Stimulated activated CD4-positive, alpha-beta T cell treated with anti-CD3 and anti-CD28 coated beads, TNF-alpha, amount 100 ng/mL, for 24 hours (primary cell): Measurements from ENCODE around the gene KCNN1.

Experiments used
- DNase-seq, 3 experiments: peaks; one replicate each; pipeline ENCODE4 v3.0.0-alpha.2; 2020; ENCODE audit warnings: low read depth in 3 of 3

Gene KCNN1

DNA sequence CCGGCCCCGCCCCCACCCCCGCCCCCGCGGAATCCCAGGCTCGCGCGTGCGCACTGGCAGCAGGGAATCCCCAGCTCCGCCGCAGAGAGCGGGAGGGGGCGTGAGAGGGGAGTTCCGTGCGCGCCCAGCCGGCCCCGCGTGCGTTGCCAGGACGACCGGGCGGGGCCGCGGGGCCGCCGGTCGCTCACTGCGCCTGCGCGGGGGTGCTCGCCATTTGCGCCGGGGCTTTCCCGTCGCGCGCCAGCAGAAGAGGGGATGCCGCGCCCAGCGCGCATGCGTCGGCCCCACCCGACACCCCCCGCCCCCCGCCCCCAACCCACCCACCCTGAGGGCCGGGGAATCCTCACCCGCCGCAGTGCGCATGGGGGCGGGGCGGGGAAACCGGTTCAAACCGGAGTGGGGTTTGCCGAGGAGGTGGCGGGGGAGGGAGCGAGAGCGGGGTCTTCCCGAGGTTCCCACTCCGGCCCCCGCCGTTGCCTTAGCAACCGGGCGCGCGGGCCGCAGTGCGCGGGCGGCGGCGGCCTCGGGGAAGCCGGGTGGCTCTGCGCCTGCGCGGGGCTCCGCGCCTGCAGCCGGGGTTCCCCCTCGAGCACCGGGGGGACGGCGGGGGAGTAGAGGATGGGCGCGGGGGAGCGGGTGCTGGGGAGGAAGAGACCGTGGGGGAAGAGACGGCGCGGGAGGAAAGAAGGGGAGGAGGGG lies 18.9 kb upstream of the KCNN1 start:
- DNase-seq: peak; percentile 83 to 92 (median 92)

DNA sequence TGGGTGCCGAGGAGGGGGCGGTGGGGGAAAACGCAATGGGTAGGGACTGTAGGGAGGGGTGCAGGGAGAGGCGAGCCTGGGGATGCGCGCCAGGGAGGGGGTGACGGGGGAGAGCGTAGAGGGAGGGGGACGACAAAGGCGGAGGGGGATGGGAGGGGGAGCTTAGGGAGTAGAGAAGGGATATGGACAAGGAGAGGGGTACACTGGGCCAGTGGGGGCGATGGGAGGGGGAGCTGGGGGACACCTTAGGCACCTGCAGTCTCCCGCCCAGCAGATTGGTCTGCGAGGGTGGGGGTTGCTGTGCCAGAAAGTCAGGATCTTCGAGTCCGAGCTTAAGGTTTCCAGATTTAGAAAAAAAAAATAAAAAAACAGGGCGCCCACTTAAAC lies 18.4 kb upstream of the KCNN1 start:
- DNase-seq: no peak

DNA sequence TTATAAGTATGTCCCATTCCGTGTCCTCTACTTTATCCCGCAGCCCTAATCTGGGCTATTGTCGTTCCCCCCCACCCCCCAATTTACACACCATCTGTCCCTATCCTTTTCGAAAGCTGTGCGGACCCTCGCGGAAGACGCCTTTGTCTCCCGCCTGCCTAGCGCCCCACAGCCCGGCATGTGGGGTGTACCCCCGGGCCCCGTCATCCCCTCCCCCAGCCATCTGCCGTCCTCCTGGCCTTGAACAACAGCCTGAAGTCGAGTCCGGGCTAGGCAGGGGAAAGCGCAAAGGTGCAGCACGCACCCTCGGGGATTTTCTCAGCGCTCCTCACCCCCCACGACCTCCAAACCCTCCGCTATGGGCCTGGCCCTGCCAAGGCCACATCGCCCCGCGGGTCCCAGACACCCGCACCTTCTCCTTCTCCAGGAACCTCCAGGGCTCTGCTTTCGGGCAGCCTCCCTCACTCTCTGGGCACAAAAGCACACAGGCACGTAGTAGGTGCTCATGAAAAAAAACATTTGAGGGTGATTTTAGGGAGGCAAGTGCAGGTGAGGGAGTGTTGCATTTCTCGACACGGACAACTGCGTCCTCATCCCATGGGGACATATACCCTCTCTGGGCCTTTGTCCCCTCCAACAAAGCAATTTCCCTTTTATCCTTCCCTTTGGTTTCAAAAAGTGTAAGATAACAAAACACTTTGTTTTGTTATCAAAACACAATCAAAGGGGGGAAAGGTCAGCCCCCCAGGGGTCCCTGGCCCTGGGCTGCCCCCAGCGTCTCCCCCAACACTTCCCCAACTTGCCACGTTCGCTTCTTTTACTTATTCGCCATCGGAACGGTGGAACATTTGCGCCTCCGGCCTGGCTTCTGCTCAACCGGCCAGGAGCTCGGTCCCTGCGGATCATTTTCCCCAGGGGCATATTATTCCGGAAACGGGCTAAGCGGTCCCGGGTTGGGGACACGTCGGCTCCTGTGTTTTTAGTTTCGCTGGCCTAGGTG lies 17.7 kb upstream of the KCNN1 start:
- DNase-seq: no peak

DNA sequence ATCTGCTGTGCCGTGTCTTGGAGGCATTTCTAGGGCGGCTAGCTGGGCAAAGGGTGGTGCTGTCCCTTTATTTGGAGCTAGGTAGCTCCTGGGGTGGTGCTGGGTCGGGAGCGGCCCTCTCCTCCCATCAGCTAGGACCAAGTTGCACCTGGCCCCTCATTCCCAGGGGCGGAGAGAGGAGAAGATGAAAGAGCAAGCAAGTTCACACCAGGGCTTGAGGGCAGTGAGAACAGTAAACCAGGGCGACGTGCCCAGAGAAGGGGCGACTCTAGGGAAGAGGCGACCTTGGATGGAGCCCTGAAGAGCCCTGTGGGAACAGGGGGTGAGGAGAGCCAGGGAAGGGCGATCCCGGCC lies 17.0 kb upstream of the KCNN1 start:
- DNase-seq: no peak

DNA sequence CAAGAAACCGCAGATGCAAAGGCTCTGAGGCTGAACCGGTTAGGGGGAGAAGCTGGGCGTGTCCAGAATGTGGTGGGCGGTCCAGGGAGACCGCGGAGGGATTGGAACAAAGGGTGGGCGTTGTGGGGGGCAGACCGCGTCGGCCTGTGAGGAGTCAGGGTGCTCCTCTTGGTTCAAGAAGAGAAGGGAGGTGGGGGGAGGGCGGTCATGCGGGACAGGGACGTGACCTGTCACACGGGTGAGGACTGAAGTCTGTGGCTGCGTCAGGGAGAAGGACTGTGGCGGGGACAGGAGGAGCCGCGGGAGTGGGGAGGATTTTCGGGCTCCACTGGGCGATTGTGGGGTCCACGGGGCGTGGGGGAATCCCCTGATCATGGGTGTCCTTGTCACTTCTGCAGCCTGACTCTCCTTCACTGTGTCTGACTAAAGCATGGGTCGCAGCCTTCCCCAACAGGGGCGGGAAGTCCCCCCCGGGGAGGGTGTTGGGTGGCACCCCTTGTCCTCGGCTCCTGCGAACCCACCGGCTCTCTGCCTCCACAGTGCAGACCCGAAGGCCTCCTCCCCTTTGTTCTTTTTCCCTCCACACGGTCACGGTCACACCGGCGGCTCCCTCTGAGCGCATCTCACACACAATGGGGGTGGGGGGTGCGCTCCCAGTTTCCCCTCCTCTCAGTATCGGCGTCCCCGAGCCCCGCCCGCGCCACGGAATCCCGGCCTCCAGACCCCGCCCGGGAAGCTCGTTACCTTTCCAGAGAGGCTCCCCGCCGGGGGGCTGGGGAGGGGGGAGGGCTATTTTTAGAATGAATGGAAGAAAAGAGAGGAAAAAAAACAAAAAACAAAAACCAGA lies 16.4 kb upstream of the KCNN1 start:
- peak in 1 of 3 experiments; percentile 32 for DNase-seq

DNA sequence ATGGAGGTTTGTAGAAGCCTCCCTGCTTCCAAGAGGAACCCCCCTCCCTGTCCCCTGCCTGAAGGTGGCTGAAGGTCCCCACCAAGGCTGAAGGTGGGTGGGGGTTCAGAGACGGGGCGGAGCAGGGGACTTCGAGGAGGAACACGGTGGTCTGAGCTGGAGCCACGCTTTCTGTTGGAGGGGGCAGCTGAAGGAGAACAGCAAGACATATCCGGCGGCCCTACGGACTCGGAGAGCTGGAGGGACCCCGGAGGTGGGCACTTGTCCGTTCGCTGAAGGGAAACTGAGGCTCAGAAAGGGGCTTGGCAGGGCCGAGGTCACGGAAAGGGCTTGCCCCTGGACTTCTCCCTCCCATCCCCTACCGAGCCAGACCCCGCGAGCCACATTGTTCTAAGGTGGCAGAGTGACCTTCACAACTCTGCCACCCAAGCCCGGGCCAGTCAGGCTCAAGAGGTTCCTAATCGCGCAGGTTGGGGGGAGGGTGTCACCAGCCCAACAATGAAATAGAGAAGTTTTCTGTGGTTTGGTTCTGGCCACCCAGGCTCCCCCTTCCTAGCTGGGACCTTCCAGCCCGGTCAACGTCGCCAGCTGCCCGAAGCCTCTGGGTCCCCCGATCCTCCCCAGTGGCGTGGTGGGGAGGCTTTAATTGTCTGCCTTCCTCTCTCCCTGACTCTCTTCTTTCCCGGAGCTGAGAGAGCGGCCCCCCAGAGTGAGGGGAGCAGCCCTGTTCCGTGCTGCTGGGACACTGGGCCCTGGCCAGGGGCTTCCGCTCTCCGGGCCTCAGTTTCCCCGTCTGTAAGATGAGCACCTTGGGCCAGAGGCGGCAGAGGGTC lies 15.5 kb upstream of the KCNN1 start:
- DNase-seq: no peak

DNA sequence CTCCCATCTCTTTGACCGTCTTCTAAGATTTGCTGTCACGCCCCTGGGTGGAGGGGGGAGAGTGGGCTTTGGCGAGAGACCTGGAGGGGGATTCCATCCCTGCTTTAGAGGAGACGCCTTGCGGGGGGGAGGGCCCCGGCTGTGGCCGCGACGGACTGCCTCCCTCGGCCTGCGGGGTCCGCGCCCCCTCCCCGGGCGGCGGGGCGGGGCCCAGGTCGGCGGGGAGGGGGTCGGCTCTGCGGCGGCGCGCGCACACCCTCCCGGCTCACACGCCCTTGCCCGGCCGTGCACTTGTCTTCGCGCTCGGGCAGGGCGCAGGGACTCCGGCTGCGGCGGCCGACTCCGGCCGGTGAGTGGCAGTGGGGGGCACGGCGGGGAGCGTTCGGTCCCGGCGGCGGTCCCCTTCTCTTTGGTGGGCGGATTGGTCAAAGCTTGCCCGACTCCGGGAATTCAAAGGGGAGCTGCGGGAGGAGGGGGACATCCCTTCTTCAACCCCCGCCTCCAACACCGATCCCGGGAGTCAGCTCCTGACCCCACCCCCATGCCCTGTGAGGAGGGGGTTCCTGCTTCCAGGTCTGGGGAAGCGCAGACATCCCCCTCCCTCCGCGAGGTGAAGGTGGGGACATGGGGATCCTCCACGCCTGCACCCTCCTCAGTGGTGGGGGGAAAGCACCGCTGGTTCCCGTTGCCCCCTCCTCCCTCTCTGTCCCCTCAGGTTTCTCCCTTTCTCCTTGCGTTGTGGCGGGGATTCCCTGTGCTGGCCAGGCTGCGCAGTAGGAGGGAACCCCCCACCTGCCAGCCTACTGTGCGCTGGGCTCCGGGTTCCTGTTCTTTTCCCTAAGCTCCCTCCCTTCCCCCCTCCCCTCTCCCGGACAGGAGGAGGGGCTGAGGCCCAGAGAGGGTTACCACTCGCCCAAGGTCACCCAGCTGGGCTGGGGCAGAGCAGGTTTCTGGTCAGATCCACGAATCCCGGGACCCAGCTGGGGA lies 14.6 kb upstream of the KCNN1 start:
- DNase-seq: no peak

DNA sequence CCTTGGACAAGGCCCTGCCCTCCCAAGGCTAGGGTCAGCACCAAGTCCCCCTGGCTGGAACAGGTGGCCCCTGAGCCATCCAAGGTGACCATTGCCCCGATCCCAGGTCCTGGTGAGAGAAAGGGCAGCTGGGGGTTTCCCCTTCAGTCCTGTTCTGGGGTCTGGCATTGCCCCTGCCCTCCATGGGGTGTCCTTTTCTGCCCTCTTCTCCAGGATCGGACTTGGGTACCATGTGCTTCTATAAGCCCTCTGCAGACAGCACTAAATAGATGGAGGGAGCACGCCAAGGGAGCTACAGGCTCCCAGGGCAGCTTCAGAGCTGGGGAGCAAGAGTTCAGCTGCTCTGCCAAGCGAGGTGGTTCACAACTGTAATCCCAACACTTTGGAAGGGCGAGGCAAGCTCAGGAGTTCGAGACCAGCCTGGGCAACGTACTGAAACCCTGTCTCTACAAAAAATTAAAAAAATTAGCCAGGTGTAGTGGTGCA lies 13.5 kb upstream of the KCNN1 start:
- DNase-seq: no peak

DNA sequence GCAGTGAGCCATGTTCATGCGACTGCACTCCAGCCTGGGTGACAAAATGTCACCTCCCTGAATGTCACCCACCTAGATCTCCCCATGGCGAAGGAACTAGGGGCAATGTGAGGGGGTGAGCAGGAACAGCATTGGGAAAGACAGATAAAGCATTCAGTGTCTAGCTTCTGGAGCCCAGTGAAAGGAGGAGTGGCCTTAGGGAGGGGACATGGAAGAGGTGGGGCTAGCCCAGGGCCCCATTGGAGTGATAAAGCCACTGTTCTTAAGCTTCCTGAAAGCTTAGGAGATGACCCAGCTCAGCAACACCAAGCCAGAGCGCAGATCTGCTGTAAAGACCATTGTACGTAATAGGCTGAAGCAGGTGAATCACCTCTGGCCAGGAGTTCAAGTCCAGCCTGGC lies 13.0 kb upstream of the KCNN1 start:
- DNase-seq: no peak

DNA sequence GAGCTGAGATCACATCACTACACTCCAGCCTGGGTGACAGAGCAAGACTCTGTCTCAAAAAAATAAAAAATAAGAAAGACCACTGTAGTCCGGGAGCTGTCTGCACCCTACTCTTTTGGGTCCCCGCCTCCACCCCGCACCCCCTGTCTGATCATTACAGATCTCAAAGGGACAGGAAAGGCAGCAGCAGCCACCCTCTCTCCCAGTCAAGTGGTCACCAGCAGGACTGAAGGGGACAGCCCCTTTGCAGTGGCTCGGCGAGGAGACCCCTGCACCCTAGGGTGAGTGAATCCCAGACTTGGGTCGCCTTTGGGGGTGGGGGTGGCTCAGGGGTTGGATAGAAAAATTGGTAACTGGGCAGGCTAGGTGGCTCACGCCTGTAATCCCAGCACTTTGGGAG lies 12.5 kb upstream of the KCNN1 start:
- DNase-seq: no peak

DNA sequence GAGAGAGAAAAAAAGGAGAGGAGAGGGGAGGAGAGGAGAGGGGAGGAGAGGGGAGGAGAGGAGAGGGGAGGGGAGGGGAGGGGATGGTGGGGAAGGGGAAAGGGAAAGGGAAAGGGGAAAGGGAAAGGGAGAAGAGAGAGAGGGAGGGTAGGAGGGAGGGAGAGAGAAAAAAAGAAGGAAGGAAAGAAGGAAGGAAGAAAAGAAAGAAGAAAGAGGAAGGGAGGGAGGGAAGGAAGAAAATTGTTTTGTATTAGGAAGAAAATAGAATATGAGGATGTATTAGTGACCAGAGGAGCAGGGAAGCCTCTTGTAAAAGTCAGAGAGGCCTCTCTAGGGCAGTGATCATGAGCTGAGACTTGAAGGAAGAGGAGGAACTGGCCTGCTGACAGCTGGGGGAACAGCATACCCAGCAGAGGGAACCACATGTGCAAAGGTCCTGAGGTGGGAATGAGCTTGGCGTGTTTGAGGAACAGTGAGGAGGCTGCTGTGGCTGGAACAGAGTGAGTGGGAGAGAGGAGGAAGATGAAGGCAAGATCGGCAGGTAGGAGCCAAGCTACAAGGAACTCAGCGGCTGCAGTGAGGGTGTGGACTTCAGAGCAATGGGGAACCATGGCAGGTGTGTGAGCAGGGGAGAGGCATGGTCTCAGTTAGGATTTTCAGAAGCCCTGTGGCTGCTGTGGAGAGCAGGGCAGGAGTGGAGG lies 9.6 kb upstream of the KCNN1 start:
- DNase-seq: no peak

DNA sequence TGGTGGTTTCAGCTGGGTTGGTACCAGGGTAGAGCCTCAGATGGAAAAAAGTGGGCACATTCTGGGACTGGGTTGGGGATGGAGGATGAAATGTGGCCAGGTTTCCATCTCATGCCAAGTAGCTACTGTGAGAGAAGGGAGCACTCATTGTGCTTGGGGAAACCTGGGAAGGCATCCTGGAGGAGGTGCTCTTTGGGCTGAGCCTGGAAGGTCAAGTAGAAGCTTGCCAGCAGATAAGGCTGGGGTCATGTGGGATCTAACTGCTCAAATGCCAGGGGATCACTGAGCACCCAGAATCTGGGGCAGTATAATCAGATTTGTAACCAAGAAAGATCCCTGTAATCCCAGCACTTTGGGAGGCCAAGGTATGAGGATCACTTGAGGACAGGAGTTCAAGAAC lies 9.0 kb upstream of the KCNN1 start:
- no peak for DNase-seq

DNA sequence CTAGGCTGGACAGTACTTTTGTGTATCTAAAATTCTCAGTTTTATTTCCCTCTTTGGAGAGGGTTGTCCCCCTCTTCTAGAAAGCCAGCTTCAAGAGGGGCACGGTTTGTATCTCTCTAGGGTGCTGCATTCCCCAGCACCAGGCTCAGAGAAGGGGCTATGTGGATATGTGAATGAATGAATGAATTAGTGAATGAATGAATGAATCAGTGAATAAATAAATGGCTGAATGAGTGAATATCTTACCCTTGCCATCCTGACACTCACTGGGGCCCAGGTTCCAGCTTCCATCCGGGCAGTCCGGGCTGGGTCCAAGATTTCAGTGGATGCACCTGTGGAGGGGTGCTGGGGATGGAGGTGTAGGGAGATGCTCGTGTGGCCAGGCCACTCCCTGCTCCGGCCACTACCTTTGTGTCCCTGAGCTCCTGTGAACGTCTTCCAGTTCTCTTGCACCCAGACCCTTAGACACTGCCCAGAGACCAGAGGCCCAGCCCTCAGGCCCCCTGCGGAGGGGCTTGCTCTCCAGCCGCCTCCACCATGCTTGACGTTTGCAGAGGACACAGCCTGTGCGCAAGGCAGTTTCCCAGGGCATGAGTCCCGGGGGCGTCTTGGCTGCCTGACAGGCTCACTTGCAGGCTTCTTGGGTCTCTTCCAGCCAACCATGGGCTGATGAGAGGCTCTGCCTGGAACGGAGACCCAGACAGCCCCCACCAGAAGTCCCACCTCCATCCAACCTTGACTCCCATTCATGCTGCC lies 2.8 kb upstream of the KCNN1 start:
- DNase-seq: no peak

DNA sequence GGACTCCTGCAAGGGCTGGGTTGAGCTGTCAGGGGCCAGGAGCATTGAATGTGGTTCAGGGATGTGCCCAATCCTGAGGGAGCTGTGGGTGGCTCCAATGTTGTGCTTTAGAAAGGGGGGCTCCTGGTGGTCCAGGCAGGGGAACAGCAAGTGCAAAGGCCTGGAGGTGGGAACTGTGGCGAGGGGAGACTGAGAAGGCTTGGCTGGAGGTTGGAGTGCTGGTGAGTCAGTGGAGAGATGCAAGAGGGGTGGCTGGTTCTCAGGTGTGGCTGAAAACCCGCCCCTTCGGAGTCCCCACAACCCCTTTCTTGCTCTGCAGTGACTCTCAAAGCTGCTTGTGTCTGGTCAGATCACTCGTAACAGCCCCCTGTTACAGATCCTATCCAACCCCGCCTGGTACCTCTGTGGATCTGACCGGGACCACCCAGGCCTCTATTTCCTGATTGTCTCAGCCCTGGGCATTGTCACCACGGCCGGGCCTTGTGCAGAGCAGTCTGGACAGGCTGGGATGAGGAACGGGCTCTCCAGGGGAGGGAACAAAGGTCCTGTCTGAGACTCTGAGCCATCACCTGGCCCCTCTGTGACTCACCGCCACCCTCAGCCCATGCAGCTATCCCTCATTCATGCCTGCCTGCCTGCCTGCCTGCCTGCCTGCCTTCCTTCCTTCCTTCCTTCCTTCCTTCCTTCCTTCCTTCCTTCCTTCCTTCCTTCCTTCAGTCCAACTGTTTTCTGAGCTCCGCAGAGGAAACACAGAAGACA lies 1.4 kb upstream of the KCNN1 start:
- no peak for DNase-seq

DNA sequence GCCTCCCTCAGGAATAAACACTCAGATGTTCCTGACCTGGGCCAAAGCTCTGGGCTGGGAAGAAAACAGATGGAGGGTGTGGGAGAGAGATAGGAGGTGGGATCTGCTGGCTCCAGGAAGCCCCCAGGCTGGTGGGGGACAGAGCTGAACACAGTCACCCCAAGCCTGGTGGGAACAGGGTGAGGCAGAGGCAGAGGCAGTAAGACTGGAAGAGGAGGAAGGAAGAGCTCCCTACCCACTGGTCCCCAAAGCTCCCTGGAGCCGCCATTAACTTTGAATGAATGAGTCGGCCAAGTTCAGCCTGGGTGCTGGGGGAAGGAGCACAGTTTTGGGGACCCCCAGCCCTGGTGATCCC lies 801 bp upstream of the KCNN1 start:
- DNase-seq: no peak

DNA sequence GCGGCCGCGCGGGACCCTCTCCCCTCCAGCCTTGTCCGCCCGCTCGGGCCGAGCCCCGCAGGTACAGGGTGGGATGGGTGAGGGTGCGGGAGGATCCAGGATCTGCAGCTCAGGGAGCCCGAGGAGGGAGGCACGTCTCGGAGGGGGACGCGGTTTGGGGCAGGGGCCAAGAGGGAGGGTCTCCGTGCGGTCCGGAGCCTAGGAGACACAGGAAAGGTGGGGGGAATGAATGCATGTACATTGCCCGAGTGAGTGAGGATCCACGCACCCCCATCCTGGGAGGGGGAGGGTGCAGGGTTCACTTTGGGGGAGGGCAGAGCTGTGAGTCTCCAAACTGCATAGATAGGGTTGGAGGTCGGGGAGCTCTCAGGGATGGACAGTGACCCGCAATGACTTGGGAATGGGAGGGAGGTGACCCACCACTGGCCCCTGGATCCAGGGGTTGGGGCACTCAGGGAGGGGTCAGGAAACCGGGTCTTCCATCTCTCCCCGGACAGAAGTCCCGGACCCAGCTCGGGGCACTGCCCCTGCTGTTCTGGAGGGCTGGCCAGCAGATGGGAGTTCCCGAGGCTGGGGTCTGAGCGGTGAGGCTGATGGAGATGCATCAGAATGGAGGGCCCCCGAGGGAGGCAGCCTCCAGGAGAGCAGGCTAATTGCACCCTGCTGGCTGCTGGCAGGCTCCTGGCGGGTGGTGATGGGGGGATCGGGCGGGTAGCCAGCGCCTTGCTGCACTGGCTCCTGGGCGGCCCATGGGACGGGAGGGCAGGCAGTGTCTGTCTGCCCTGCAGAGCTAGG lies 547 bp downstream of the KCNN1 start:
- no peak for DNase-seq

DNA sequence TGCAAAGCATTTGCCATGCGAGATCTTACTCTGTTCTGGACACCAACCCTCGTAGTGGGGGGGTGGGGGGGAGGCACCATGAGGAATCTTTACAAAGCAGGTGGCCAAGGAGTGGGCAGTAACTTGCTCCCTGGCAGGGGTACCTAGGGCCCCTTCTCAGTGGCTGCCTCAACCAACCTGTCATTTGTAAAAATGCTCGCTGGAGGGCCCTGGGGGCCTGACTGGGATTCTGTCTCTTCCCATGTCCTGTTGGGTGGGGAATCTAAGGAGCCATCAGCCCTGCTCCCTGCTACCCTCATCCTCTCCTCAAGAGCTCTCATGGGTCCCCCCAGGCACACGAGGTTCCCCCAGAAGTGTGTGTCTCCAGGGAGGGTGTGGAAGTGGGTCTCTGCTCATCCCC lies 1.5 kb downstream of the KCNN1 start:
- no peak for DNase-seq
